Sigmoid colon (tissue), 4 donors: ENCODE data around the gene LRRC73.

Experiments used
- EP300 ChIP-seq, 4 donors: sonication (generic); formaldehyde crosslinking; IDR thresholded peaks; one replicate each; pipeline ENCODE4 v1.6.1; 2017; ENCODE audit warnings: antibody characterized with exemption in 4 of 4
- POLR2A ChIP-seq, 2 donors: fragments of 450-650 bp; IDR thresholded peaks; one replicate each; pipeline ENCODE4 v1.6.1; 2016; ENCODE audit warnings: antibody characterized with exemption in 2 of 2, mild to moderate bottlenecking in 2 of 2, moderate library complexity in 2 of 2
- TF ChIP-seq, protein P1 (sequence below), 4 experiments: fragments of 450-650 bp in 3 of 4; fragments of 200-600 bp in 1 of 4; IDR thresholded peaks; one replicate each; pipeline ENCODE4 v1.5.1; 2016 to 2019; ENCODE audit warnings: antibody characterized with exemption in 4 of 4, mild to moderate bottlenecking in 3 of 4, moderate library complexity in 2 of 4

DNA sequence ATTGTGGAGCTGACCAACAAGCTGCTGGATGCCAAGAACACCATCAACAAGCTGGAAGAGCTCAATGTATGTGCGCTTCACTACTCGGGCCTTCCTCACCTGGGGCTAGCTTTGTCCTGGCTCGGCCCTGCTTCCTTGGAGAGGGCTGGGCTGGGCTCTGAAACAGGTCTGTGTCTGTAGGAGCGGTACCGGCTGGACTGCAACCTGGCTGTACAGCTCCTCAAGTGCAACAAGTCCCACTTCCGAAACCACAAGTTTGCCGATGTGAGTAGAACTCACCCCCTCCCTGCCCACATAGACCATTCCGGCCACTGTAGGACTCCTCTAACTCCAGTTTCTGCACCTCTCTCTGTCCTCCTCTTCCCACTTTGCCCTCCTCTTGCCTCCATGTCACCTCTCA, 6.7 kb downstream of the LRRC73 start:
- TF ChIP-seq, protein P1, sequence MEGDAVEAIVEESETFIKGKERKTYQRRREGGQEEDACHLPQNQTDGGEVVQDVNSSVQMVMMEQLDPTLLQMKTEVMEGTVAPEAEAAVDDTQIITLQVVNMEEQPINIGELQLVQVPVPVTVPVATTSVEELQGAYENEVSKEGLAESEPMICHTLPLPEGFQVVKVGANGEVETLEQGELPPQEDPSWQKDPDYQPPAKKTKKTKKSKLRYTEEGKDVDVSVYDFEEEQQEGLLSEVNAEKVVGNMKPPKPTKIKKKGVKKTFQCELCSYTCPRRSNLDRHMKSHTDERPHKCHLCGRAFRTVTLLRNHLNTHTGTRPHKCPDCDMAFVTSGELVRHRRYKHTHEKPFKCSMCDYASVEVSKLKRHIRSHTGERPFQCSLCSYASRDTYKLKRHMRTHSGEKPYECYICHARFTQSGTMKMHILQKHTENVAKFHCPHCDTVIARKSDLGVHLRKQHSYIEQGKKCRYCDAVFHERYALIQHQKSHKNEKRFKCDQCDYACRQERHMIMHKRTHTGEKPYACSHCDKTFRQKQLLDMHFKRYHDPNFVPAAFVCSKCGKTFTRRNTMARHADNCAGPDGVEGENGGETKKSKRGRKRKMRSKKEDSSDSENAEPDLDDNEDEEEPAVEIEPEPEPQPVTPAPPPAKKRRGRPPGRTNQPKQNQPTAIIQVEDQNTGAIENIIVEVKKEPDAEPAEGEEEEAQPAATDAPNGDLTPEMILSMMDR (IDR thresholded peaks at IDR 0.05), result no peak
- TF ChIP-seq POLR2A (IDR thresholded peaks at IDR 0.05) (no peak), EP300 (IDR thresholded peaks at IDR 0.05) (no peak)
